Measurements from ENCODE around the gene PRR18. TPM values are rescaled to one million over a fixed set of nuclear protein-coding genes. Genes with fewer than 3 reads are reported as not detected.

PRR18 gene
- polyA plus RNA-seq, 1 experiment, result not detected

DNA sequence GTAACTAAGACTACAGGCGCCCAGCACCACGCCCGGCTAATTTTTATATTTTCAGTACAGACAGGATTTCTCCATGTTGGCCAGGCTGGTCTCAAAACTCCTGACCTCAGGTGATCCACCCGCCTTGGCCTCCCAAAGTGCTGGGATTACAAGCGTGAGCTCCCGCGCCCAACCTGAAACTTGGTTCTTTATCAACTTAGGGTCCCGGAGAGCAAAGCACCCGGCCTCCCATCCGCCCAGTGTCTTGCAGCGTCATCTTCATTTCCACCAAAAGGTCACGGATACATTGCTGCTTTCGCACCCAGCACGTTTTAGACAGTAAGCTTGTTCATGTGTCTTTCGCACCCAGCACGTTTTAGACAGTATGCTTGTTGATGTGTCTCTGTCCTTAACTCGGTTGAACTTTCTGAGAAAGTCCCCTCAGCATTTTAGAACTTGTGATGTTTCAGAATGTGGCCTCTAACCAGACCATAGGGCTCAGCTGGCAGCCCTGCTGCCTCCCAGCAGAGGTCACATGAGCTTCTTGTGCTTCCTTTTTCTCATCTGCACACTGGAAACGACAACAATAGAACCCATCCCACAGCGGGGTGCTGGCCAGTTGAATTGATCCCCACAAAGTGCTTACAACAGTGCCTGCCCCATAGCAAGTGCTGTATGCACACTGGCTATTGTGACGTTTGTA lies 48.8 kb downstream of the PRR18 start:
- no peak overlapping the region for H3K4me3 ChIP-seq (ENCODE audit: low read depth, low read length)
- ChIA-PET POLR2A (no interaction called here), CTCF (interaction anchor here (1.0 kb wide), 1 partner anchor 16 kb away, joined by 3 read pairs; no protein-coding TSS in a partner anchor)
- no peaks in the 10 kb centered on the region for H3K27me3 ChIP-seq (ENCODE audit: control insufficient read depth, insufficient read depth, low read length)
- TF ChIP-seq, protein P1, sequence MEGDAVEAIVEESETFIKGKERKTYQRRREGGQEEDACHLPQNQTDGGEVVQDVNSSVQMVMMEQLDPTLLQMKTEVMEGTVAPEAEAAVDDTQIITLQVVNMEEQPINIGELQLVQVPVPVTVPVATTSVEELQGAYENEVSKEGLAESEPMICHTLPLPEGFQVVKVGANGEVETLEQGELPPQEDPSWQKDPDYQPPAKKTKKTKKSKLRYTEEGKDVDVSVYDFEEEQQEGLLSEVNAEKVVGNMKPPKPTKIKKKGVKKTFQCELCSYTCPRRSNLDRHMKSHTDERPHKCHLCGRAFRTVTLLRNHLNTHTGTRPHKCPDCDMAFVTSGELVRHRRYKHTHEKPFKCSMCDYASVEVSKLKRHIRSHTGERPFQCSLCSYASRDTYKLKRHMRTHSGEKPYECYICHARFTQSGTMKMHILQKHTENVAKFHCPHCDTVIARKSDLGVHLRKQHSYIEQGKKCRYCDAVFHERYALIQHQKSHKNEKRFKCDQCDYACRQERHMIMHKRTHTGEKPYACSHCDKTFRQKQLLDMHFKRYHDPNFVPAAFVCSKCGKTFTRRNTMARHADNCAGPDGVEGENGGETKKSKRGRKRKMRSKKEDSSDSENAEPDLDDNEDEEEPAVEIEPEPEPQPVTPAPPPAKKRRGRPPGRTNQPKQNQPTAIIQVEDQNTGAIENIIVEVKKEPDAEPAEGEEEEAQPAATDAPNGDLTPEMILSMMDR (IDR thresholded peaks at IDR 0.05; ENCODE audit: insufficient read depth, low read depth, low read length), result no peak
- H3K36me3 ChIP-seq (ENCODE audit: control insufficient read depth, insufficient read depth, low read length), result no peaks in the 10 kb centered on the region
- no peak for DNase-seq (ENCODE audit: low read depth)

DNA sequence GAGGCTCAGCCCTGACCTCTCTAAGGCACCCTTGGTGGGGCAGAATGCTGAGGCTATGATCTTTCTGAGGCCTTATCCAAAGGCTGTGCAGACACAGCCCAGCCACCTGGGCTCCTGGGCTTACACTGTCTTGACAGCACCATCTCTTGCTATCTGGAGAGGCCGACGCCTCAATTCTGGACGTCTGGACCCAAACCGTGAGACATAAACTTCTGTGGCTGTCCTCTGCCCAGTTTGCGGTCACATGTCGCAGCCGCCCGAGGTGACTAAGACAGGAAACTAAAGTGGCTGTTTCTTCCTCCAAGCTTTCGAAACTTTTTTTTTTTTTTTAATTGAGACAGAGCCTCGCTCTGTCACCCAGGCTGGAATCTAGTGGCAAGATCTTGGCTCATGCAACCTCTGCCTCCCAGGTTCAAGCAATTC lies 49.3 kb downstream of the PRR18 start:
- no peaks in the 10 kb centered on the region for H3K36me3 ChIP-seq (ENCODE audit: control insufficient read depth, insufficient read depth, low read length)
- DNase-seq (ENCODE audit: low read depth), result no peak
- TF ChIP-seq, protein P1 (IDR thresholded peaks at IDR 0.05; ENCODE audit: insufficient read depth, low read depth, low read length), result no peak
- ChIA-PET CTCF (no interaction called here), POLR2A (no interaction called here)
- H3K4me3 ChIP-seq (ENCODE audit: low read depth, low read length), result no peak overlapping the region
- no peaks in the 10 kb centered on the region for H3K27me3 ChIP-seq (ENCODE audit: control insufficient read depth, insufficient read depth, low read length)

DNA sequence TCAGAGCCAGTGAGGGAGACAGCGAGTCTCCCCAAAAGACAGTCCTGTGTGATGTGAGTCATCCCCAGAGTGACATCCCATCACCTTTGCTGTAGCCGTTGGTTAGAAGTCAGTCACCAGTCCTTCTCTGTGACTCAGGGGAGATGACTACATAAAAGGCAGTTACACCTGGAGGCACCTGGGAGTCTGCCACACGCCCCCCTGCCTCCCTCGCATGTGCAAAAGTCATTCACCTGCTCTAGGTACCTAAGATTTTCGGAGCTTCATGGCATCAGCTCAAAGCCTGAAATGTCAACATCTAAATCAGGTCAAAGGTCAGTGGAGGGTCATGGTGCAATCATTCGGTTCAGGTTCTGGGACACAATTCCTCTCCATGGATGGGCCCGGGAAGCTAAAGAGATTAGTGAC lies 50.3 kb downstream of the PRR18 start:
- Histone ChIP-seq H3K4me3 (ENCODE audit: low read depth, low read length) (no peak overlapping the region), H3K27me3 (ENCODE audit: control insufficient read depth, insufficient read depth, low read length) (no peaks in the 10 kb centered on the region), H3K36me3 (ENCODE audit: control insufficient read depth, insufficient read depth, low read length) (no peaks in the 10 kb centered on the region)
- TF ChIP-seq, protein P1 (IDR thresholded peaks at IDR 0.05; ENCODE audit: insufficient read depth, low read depth, low read length), result no peak
- ChIA-PET POLR2A (no interaction called here), CTCF (no interaction called here)
- no peak for DNase-seq (ENCODE audit: low read depth)

Other genes starting within 250 kb of the PRR18 start
- gene TBXT, start 140.5 kb downstream of the PRR18 start, polyA plus RNA-seq (2011; rRNA removed), result not detected in 2 replicates
- gene SFT2D1, start 34.2 kb upstream of the PRR18 start, polyA plus RNA-seq (2011; rRNA removed), result 24.9 and 53.6 TPM in 2 replicates
- gene MPC1, start 74.5 kb upstream of the PRR18 start, polyA plus RNA-seq (2011; rRNA removed), result 19.2 and 27.5 TPM in 2 replicates

Measured in BJ (cell line).